ENCODE data around the gene CACNA2D1.
"Not testable (repeated sequence)": the region's sequence is repeated elsewhere in the genome, so short reads cannot be mapped to it uniquely, and the experiment has no call there.

The CACNA2D1 gene

DNA sequence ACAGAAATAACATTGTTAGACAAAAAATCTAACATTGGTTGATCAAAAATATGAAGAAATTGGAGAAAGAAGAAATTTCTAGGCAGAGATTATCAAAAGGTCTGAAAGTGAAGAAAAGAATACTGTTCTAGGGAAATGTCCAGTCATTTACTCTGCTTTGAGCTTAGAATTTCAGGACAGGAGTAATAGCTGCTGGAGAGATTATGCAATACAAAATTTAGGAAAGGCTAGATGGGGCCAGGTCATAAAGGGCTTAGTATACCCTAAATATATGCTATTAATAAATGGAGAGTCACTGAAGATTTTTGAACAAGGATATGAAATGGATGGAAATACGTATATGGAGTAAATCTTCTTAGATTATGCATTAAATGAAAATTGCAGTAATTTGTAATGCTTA is 279.2 kb downstream of the CACNA2D1 start:
- no peak for DNase-seq

GRCh38 chr7:82163586-82163985 is 280.0 kb downstream of the CACNA2D1 start:
- DNase-seq, result peak; percentile 69

GRCh38 chr7:82162289-82162688 is 281.3 kb downstream of the CACNA2D1 start:
- DNase-seq, result no peak

GRCh38 chr7:82158327-82158726 is 285.2 kb downstream of the CACNA2D1 start:
- DNase-seq, result no peak

DNA sequence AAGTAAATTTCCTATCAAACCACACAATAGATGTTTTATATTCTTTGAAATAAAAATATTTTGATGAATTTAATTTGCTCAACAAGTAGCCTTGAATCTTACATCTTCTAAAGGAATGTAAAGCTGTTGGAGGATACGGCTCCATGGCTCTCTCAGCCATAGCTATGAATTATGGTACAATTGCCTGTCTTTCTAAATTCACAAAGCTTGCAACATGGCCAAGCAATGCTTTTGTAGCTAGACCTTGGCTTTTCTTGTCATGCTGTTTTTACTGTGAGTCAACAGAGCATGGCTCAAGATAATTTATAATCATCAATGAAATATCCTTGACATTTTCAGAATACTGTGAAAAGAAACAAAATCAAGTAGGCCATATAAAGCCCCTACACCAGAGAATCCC is 286.7 kb downstream of the CACNA2D1 start:
- no peak for DNase-seq

- DNase-seq, result peak; percentile 29
Observed at GRCh38 chr7:82156168-82156567, 287.4 kb downstream of the CACNA2D1 start.

DNA sequence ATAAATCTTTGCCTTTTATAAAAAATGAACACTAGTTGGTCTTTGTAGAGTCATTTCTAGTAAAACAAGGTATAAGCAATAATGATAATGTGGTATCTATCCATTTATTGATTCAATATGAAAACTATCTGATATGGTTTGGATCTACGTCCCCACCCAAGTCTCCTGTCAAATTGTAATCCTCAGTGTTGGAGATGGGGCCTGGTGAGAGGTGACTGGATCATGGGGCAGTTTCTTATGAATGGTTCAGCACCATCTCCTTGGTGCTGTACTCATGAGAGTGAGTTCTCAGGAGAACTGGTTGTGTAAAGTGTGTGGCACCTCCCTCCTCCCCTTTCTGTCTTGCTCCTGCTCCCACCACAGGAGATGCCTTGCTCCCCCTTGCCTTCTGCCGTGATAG is 288.8 kb downstream of the CACNA2D1 start:
- DNase-seq, result peak; percentile 53

GRCh38 chr7:82153776-82154175 is 289.8 kb downstream of the CACNA2D1 start:
- no peak for DNase-seq

GRCh38 chr7:82152858-82153257 is 290.7 kb downstream of the CACNA2D1 start:
- no peak for DNase-seq

GRCh38 chr7:82146491-82146890 is 297.1 kb downstream of the CACNA2D1 start:
- no peak for DNase-seq

- no peak for DNase-seq
Observed at GRCh38 chr7:82142263-82142864, 301.2 kb downstream of the CACNA2D1 start.

GRCh38 chr7:82141427-82141826 is 302.1 kb downstream of the CACNA2D1 start:
- no peak for DNase-seq

- DNase-seq, result not testable (repeated sequence)
Observed at GRCh38 chr7:82140608-82141007, 303.0 kb downstream of the CACNA2D1 start.

GRCh38 chr7:82131215-82131614 is 312.4 kb downstream of the CACNA2D1 start:
- DNase-seq, result no peak

- no peak for DNase-seq
Observed at GRCh38 chr7:82129091-82129490, 314.5 kb downstream of the CACNA2D1 start.

GRCh38 chr7:82128546-82128945 is 315.0 kb downstream of the CACNA2D1 start:
- DNase-seq, result no peak

DNA sequence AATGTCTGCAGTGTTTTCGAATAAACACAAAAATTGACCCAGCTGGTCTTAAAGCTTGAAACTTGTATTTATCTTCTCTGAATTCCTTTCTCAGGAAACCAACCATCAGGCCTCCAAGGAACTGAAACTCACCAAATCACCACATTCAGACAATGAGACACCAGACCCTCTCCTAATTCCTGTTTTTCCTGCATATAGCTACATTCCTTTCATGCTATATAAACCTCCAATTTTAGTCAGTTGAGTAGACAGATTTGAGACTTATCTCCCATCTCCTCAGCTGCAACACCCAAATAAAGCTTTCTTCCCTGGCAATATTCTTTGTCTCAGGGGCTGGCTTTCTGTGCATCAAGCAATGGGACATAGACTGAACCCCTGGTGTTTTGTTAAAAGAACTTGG is 317.0 kb downstream of the CACNA2D1 start:
- no peak for DNase-seq

GRCh38 chr7:82124445-82124844 is 319.1 kb downstream of the CACNA2D1 start:
- DNase-seq, result no peak

DNA sequence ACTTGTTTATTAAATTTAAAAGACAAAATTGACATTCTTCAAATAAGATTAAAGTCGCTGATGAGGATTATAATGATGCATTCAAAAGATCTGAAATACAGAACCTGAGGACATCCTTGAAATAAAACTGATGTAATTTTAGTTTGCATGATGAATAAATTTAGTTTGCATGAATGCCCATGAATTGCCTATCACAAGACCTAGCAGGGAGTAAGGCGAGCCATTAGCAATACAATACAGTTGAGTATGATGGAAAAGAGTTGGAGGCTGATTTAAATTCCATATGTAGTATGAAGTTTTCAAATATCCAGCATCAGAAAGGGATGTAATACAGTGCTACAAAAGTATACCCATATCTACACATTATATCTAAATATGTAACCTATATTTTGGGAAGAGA is 321.3 kb downstream of the CACNA2D1 start:
- DNase-seq, result no peak

DNA sequence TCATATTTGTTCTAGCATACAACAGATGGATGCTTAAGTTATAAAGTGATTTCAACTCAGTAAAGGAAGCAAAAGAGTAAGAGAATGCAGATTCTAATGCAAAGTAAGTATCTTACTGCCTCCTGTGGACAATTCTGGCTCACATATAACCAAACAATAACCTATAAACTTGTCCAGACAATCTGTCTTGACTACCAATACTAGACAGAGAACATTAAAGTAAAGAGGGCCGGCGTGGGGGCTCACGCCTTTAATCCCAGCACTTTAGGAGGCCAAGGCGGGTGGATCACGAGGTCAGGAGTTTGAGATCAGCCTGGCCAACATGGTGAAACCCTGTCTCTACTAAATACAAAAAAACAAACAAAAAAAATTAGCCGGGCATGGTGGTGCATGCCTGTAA is 329.3 kb downstream of the CACNA2D1 start:
- no peak for DNase-seq

DNA sequence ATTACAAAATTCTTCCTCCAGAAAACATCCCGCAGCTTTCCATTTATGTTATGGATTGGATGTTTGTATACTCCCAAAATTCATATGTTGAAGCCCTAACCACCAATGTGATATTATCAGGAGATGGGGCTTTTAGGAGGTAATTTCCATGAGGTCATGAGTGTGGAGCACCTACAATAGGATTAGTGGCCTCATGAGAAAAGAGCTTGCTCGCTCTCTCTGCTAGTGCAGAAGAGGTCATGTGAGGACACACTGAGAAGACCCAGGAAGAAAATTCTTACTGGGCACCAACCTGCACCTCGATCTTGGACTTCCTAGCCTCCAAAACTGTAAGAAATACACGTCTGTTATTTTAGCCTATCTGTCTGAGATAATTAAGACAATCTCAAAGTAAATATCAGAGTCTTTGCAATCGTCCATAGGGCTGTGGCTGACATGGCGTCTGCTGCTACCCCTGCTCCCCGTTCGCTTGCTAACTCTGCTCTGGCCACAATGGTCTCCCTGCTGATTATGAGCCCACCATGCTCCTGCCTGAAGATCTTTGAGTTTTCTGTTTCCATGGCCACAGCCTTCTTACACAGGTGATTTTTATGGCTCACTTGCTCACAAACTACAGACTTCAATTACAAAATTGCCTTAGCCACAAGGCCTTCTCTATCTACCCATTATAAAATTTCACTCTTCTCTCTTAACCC is 333.3 kb downstream of the CACNA2D1 start:
- DNase-seq, result no peak

DNA sequence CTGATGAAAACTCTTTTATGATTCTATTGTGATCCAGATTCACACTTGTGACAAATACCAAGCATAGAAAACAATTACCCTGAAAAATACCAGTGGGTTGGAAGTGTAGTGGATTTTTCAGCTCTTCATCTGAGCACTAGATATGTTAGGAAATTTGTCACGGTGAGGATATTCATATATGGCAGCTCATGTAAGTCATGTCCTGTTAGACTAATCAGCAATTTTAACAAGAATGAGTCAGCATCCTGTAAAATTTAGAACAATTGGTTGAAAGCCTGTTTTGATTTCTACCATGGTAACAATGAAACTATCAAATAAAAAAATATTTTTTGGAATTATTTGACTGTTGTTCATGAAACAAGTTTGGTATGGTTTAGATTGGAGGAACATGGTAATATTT is 334.3 kb downstream of the CACNA2D1 start:
- DNase-seq, result no peak

GRCh38 chr7:82106201-82106600 is 337.4 kb downstream of the CACNA2D1 start:
- DNase-seq, result no peak

DNA sequence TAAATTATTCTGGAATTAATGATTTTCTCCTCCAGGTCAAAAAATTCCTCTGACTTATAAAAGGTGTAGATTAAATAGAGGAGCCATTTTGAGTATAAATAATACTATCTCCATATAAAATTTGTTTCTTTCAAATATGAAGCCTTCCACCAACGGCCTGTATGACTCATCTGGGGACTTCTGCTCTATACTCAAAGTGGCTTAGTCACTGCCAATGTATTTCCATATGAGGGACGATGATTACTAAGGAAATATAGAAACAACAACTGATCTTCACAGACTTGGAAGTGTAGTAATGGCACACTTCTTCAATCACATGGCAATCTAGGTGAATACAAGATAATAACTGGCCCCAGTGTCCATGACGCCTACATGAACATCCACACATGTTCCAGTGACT is 338.1 kb downstream of the CACNA2D1 start:
- no peak for DNase-seq

DNA sequence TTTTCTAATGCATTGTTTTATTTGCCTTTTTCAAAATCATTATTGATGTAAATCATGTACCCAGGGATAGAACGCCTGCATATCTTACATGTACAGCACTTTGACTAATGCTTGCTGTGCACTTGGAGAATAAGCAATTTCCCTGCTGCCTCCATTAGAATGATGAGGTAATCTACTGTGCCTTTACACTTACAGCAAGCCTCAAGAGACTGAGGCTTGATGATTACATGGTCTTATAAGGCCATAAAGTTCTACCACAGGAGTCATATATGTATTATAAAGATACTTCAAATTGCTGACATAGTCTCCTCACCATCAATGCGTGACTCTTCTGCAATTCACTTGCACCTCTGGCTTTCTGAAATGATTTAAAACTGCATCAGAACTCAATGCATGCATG is 345.2 kb downstream of the CACNA2D1 start:
- DNase-seq, result no peak
